PC-3 (cell line): Measurements from ENCODE around the gene ANAPC2. TPM values are rescaled to one million over a fixed set of nuclear protein-coding genes. Genes with fewer than 3 reads are reported as not detected.

ENCODE experiments used
- ATAC-seq: fragments of 200-7000 bp; cut with Tn5 transposase; 2 replicates; pipeline ENCODE4 v1.9.1; 2020; ENCODE audit warnings: mild to moderate bottlenecking, moderate library complexity
- BruUV-seq: library from RNA; stranded (reverse); fragments of 400-500 nt; replicated peaks from 2 replicates; lab custom pipeline; 2021; lab: Mats Ljungman, UMichigan
- CTCF ChIA-PET: fragments of 300-600 bp; sonication (Branson Sonifier 250); formaldehyde crosslinking; loops from one replicate; lab custom pipeline; 2022; ENCODE audit warnings: antibody characterized with exemption; lab: Charles Lee
- POLR2A ChIA-PET: fragments of 300-600 bp; sonication (Branson Sonifier 250); formaldehyde crosslinking; loops from one replicate; lab custom pipeline; 2022; ENCODE audit warnings: antibody characterized with exemption; ENCODE audit not compliant: unreplicated experiment; lab: Charles Lee
- DNase-seq: peaks from one replicate; pipeline ENCODE4 v3.0.0-alpha.2; 2015
- H2AFZ ChIP-seq: fragments of 300-600 bp; sonication (generic); 2 replicates; pipeline ENCODE4 v1.6.0; 2016; ENCODE audit warnings: antibody characterized with exemption, low read length
- H3F3A ChIP-seq: fragments of 300-600 bp; sonication (generic); one replicate; pipeline ENCODE4 v1.6.0; 2017; ENCODE audit warnings: antibody characterized with exemption, low read length, control low read depth, mild to moderate bottlenecking; ENCODE audit not compliant: unreplicated experiment
- H3K27ac ChIP-seq: fragments of 300-600 bp; sonication (generic); 2 replicates; pipeline ENCODE4 v1.5.1; 2016; ENCODE audit warnings: mild to moderate bottlenecking, low read length
- H3K27me3 ChIP-seq: fragments of 300-600 bp; sonication (generic); 2 replicates; pipeline ENCODE4 v1.6.1; 2016; ENCODE audit warnings: low read length, mixed read lengths
- H3K36me3 ChIP-seq: fragments of 300-600 bp; sonication (generic); 2 replicates; pipeline ENCODE4 v1.6.1; 2016; ENCODE audit warnings: low read depth, mixed run types, low read length, mixed read lengths
- H3K4me1 ChIP-seq: fragments of 300-600 bp; sonication (generic); 2 replicates; pipeline ENCODE4 v1.5.1; 2016; ENCODE audit warnings: low read length; ENCODE audit not compliant: insufficient read depth
- H3K4me2 ChIP-seq: fragments of 300-600 bp; sonication (generic); 2 replicates; pipeline ENCODE4 v1.6.0; 2016; ENCODE audit warnings: low read length
- H3K4me3 ChIP-seq: fragments of 300-600 bp; sonication (generic); 2 replicates; pipeline ENCODE4 v1.5.1; 2016; ENCODE audit warnings: mild to moderate bottlenecking, low read length, mixed read lengths
- H3K79me2 ChIP-seq: fragments of 300-600 bp; sonication (generic); 2 replicates; pipeline ENCODE4 v1.6.1; 2017; ENCODE audit warnings: low read length, mixed read lengths
- H3K9ac ChIP-seq: fragments of 300-600 bp; sonication (generic); 2 replicates; pipeline ENCODE4 v1.6.0; 2016; ENCODE audit warnings: mild to moderate bottlenecking, low read length
- H3K9me2 ChIP-seq: fragments of 300-600 bp; sonication (generic); replicated peaks from 2 replicates; pipeline ENCODE4 v1.6.1; 2016; ENCODE audit warnings: mixed run types, low read length, mixed read lengths
- H3K9me3 ChIP-seq: fragments of 300-600 bp; sonication (generic); 2 replicates; pipeline ENCODE4 v1.6.1; 2016; ENCODE audit warnings: low read length, mixed read lengths
- H4K20me1 ChIP-seq: fragments of 300-600 bp; sonication (generic); 2 replicates; pipeline ENCODE4 v1.6.1; 2016; ENCODE audit warnings: low read length, mixed read lengths
- CTCF ChIP-seq: fragments of 300-600 bp; sonication (generic); conservative IDR thresholded peaks from 2 replicates; pipeline ENCODE4 v1.5.1; 2017; ENCODE audit warnings: antibody characterized with exemption, low read depth, mild to moderate bottlenecking, low read length
- EZH2 ChIP-seq: fragments of 300-600 bp; sonication (generic); IDR thresholded peaks from one replicate; pipeline ENCODE4 v1.6.1; 2017; ENCODE audit warnings: antibody characterized with exemption, mild to moderate bottlenecking, low read length; ENCODE audit not compliant: unreplicated experiment
- EZH2phosphoT487 ChIP-seq: fragments of 300-600 bp; sonication (generic); IDR thresholded peaks from 2 replicates; pipeline ENCODE4 v1.6.1; 2018; ENCODE audit warnings: mild to moderate bottlenecking, antibody characterized with exemption, low read length, borderline replicate concordance
- intact Hi-C: fragments of 100-400 bp; cut with micrococcal nuclease; formaldehyde crosslinking; loops from 2 replicates; pipeline ENCODE4 v1.9.0; 2023
- total RNA-seq: library from RNA; depleted of rRNA; stranded (reverse); fragments of >200 nt; gene quantifications from 2 replicates; pipeline ENCODE4 v1.2.3, GENCODE V29; 2014

The ANAPC2 gene
- total RNA-seq, 1 experiment from 2014 or later, result 21.6 TPM

GRCh38 chr9:137148242-137148641 lies 40.1 kb downstream of the ANAPC2 start:
- Histone ChIP-seq H2AFZ (no peak overlapping the region), H3K4me1 (no peaks in the 10 kb centered on the region; the same call in 1 of the 2 replicates), H3F3A (no peaks in the 10 kb centered on the region), H3K27ac (no peak overlapping the region), H3K9me2 (no peaks in the 10 kb centered on the region), H3K79me2 (no peaks in the 10 kb centered on the region), H3K27me3 (no peaks in the 10 kb centered on the region), H3K36me3 (no peaks in the 10 kb centered on the region), H3K9ac (no peak overlapping the region), H3K4me2 (no peak overlapping the region), H4K20me1 (no peaks in the 10 kb centered on the region), H3K9me3 (no peaks in the 10 kb centered on the region), H3K4me3 (no peak overlapping the region)
- ATAC-seq (no peak), DNase-seq (no peak)
- POLR2A ChIA-PET, result no interaction called here
- TF ChIP-seq EZH2, result no peak
- BruUV-seq, result no TSS peak
- intact Hi-C loops, result no loop called here
- CTCF ChIA-PET, result no interaction called here

GRCh38 chr9:137147793-137148160 lies 40.6 kb downstream of the ANAPC2 start:
- no peak for TF ChIP-seq EZH2phosphoT487
- no peak for TF ChIP-seq EZH2
- no peak for TF ChIP-seq CTCF

GRCh38 chr9:137147091-137147792 lies 41.1 kb downstream of the ANAPC2 start:
- no peaks in the 10 kb centered on the region; the same call in 1 of the 2 replicates for H3K4me1 ChIP-seq
- no peak overlapping the region for H2AFZ ChIP-seq
- H3K27ac ChIP-seq, result no peak overlapping the region
- no peaks in the 10 kb centered on the region for H3F3A ChIP-seq
- no peaks in the 10 kb centered on the region for H3K79me2 ChIP-seq
- BruUV-seq, result no TSS peak
- no peaks in the 10 kb centered on the region for H3K27me3 ChIP-seq
- no peaks in the 10 kb centered on the region for H3K9me2 ChIP-seq
- no peak for TF ChIP-seq EZH2phosphoT487
- no peak for TF ChIP-seq EZH2
- H3K9me3 ChIP-seq, result no peaks in the 10 kb centered on the region
- DNase-seq (no peak), ATAC-seq (no peak)
- intact Hi-C loops, result no loop called here
- ChIA-PET CTCF (no interaction called here), POLR2A (no interaction called here)
- H3K9ac ChIP-seq, result no peak overlapping the region
- no peaks in the 10 kb centered on the region for H3K36me3 ChIP-seq
- H3K4me2 ChIP-seq, result no peak overlapping the region
- no peaks in the 10 kb centered on the region for H4K20me1 ChIP-seq
- H3K4me3 ChIP-seq, result no peak overlapping the region

More at GRCh38 chr9:137147793-137148160, 40.6 kb downstream of the ANAPC2 start:
- Histone ChIP-seq H4K20me1 (no peaks in the 10 kb centered on the region), H3K9ac (no peak overlapping the region), H3K4me3 (no peak overlapping the region), H3K9me3 (no peaks in the 10 kb centered on the region), H3K4me2 (no peak overlapping the region), H3K4me1 (no peaks in the 10 kb centered on the region; the same call in 1 of the 2 replicates), H3K9me2 (no peaks in the 10 kb centered on the region), H3K36me3 (no peaks in the 10 kb centered on the region), H3K27ac (no peak overlapping the region), H3K27me3 (no peaks in the 10 kb centered on the region), H3K79me2 (no peaks in the 10 kb centered on the region), H2AFZ (no peak overlapping the region), H3F3A (no peaks in the 10 kb centered on the region)
- intact Hi-C loops, result no loop called here
- ChIA-PET CTCF (no interaction called here), POLR2A (no interaction called here)
- no TSS peak for BruUV-seq
- DNase-seq, result no peak
- ATAC-seq, result no peak
